NB4 (cell line): ENCODE measurements around the gene GCSAM.

Source experiments
- MAX ChIP-seq: IDR thresholded peaks from 2 replicates; pipeline ENCODE4 v1.6.1; 2011; ENCODE audit warnings: low read depth, low read length
- POLR2A ChIP-seq: IDR thresholded peaks from 2 replicates; pipeline ENCODE4 v1.6.1; 2011; ENCODE audit warnings: mild to moderate bottlenecking; ENCODE audit not compliant: insufficient read length; ENCODE audit errors: extremely low read depth
- TF ChIP-seq, protein P1 (sequence below): IDR thresholded peaks from one replicate; pipeline ENCODE4 v1.5.1; 2012; ENCODE audit warnings: low read depth, low read length

- TF ChIP-seq POLR2A (no peak), MAX (no peak)
- TF ChIP-seq, protein P1, sequence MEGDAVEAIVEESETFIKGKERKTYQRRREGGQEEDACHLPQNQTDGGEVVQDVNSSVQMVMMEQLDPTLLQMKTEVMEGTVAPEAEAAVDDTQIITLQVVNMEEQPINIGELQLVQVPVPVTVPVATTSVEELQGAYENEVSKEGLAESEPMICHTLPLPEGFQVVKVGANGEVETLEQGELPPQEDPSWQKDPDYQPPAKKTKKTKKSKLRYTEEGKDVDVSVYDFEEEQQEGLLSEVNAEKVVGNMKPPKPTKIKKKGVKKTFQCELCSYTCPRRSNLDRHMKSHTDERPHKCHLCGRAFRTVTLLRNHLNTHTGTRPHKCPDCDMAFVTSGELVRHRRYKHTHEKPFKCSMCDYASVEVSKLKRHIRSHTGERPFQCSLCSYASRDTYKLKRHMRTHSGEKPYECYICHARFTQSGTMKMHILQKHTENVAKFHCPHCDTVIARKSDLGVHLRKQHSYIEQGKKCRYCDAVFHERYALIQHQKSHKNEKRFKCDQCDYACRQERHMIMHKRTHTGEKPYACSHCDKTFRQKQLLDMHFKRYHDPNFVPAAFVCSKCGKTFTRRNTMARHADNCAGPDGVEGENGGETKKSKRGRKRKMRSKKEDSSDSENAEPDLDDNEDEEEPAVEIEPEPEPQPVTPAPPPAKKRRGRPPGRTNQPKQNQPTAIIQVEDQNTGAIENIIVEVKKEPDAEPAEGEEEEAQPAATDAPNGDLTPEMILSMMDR, result no peak
Observed at GRCh38 chr3:112129925-112130637, 3.0 kb downstream of the GCSAM start.
